GM12878 (cell line): ENCODE data around the gene SHROOM3. TPM values are rescaled to one million over a fixed set of nuclear protein-coding genes. Genes with fewer than 3 reads are reported as not detected.

ENCODE experiments used
- ATAC-seq: fragments of 200-7000 bp; cut with Tn5 transposase; 3 replicates; pipeline ENCODE4 v1.9.1; 2020; ENCODE audit warnings: mild to moderate bottlenecking, moderate library complexity
- BruUV-seq: library from RNA; stranded (reverse); fragments of 400-500 nt; replicated peaks from 2 replicates; lab custom pipeline; 2021; lab: Mats Ljungman, UMichigan
- CTCF ChIA-PET: fragments of 300-600 bp; sonication (Branson Sonifier 250); formaldehyde crosslinking; extraction: SDS; loops from one replicate; lab custom pipeline; 2021; ENCODE audit warnings: inconsistent platforms; lab: Yijun Ruan, JAX
- POLR2A ChIA-PET: fragments of 350-600 bp; formaldehyde crosslinking; extraction: SDS; loops from one replicate; lab custom pipeline; 2021; ENCODE audit warnings: inconsistent platforms; lab: Charles Lee
- RAD21 ChIA-PET: fragments of 300-600 bp; sonication (Branson Sonifier 250); formaldehyde crosslinking; loops from one replicate; lab custom pipeline; 2023; ENCODE audit warnings: antibody characterized with exemption; ENCODE audit not compliant: unreplicated experiment; lab: Charles Lee
- SMC1A ChIA-PET: fragments of 300-600 bp; sonication (Branson Sonifier 250); formaldehyde crosslinking; loops from one replicate; lab custom pipeline; 2023; ENCODE audit not compliant: unreplicated experiment, uncharacterized antibody; lab: Charles Lee
- DNase-seq: peaks from one replicate; pipeline ENCODE4 v3.0.0-alpha.2; 2011; ENCODE audit warnings: low read depth, low spot score
- FAIRE-seq: peaks from 3 replicates; lab custom pipeline; 2011; peaks lifted over from hg19 to GRCh38; lab: Jason Lieb, UNC
- H2AFZ ChIP-seq: 2 replicates; pipeline ENCODE4 v1.6.0; 2011; ENCODE audit warnings: low read depth, low read length, control low read depth; ENCODE audit not compliant: control insufficient read depth
- H3K27ac ChIP-seq: 2 replicates; pipeline ENCODE4 v1.5.1; 2011; ENCODE audit warnings: control low read depth; ENCODE audit not compliant: control insufficient read depth, insufficient read depth
- H3K27me3 ChIP-seq, 2 experiments: replicated peaks in 1 of 2; 2 replicates each; pipeline versions ENCODE4 v1.6.0 to v1.6.1; 2011; ENCODE audit warnings: low read length in 1 of 2; ENCODE audit not compliant: control insufficient read depth in 2 of 2, insufficient read depth in 2 of 2
- H3K36me3 ChIP-seq, 2 experiments: 2 replicates each; pipeline ENCODE4 v1.5.1; 2011; ENCODE audit warnings: low read length in 1 of 2; ENCODE audit not compliant: control insufficient read depth in 2 of 2, insufficient read depth in 2 of 2
- H3K4me1 ChIP-seq: 2 replicates; pipeline ENCODE4 v1.6.1; 2011; ENCODE audit warnings: mild to moderate bottlenecking, low read length, moderate library complexity, mixed read lengths; ENCODE audit not compliant: control insufficient read depth, insufficient read depth
- H3K4me2 ChIP-seq: 2 replicates; pipeline ENCODE4 v1.6.0; 2011; ENCODE audit warnings: control low read depth; ENCODE audit not compliant: control insufficient read depth, insufficient read depth
- H3K4me3 ChIP-seq: fragments of 200-600 bp; sonication (generic); 2 replicates; pipeline ENCODE4 v1.5.1; 2016
- H3K79me2 ChIP-seq: 2 replicates; pipeline ENCODE4 v1.6.0; 2011; ENCODE audit warnings: low read length; ENCODE audit not compliant: control insufficient read depth, insufficient read depth
- H3K9ac ChIP-seq: 2 replicates; pipeline ENCODE4 v1.8.0; 2011; ENCODE audit warnings: low read length, control low read depth, mixed read lengths; ENCODE audit not compliant: control insufficient read depth, insufficient read depth
- H3K9me3 ChIP-seq: replicated peaks from 3 replicates; pipeline ENCODE4 v1.5.1; 2011; ENCODE audit warnings: mild to moderate bottlenecking, low read length; ENCODE audit not compliant: control insufficient read depth, insufficient read depth
- H4K20me1 ChIP-seq: 2 replicates; pipeline ENCODE4 v1.6.0; 2011; ENCODE audit not compliant: control insufficient read depth, insufficient read depth
- ATF7 ChIP-seq: fragments of 450-650 bp; IDR thresholded peaks from 2 replicates; pipeline ENCODE4 v1.6.1; 2016; ENCODE audit warnings: low read depth, mild to moderate bottlenecking
- EED ChIP-seq: sonication (generic); IDR thresholded peaks from 2 replicates; pipeline ENCODE4 v1.6.1; 2016; ENCODE audit warnings: antibody characterized with exemption, low read depth
- JUND ChIP-seq: IDR thresholded peaks from 2 replicates; pipeline ENCODE4 v1.6.1; 2012; ENCODE audit warnings: low read depth, mild to moderate bottlenecking, low read length, improper control_type of control experiment, moderate library complexity
- NFXL1 ChIP-seq: fragments of 450-650 bp; IDR thresholded peaks from 2 replicates; pipeline ENCODE4 v1.6.1; 2017; ENCODE audit warnings: antibody characterized with exemption, mild to moderate bottlenecking, borderline replicate concordance
- POLR2A ChIP-seq: IDR thresholded peaks from 2 replicates; pipeline ENCODE4 v1.6.1; 2011; ENCODE audit warnings: low read depth, mild to moderate bottlenecking, low read length
- RAD51 ChIP-seq: fragments of 450-650 bp; IDR thresholded peaks from 2 replicates; pipeline ENCODE4 v1.6.1; 2016; ENCODE audit warnings: moderate library complexity, mild to moderate bottlenecking, inconsistent platforms
- WGBS: methylation state at CpG from one replicate; pipeline ENCODE4 v1.1.6; 2016; ENCODE audit warnings: low lambda C conversion rate; ENCODE audit not compliant: insufficient replicate concordance, insufficient coverage; ENCODE audit errors: missing lambda C conversion rate; 5-methylcytosine and 5-hydroxymethylcytosine counted together
- in situ Hi-C: fragments of 300-500 bp; cut with MboI; formaldehyde crosslinking; loops from 9 replicates; pipeline ENCODE4 v1.14.3; 2018; ENCODE audit warnings: mixed read lengths
- intact Hi-C: fragments of 100-400 bp; cut with micrococcal nuclease; formaldehyde crosslinking; loops from one replicate; pipeline ENCODE4 v1.14.2; 2022; ENCODE audit not compliant: unreplicated experiment
- polyA plus RNA-seq, 11 experiments: library from polyadenylated mRNA; depleted of rRNA in 4 of 11; unstranded in 6 of 11; stranded (reverse) in 5 of 11; fragments of >200 nt; fragmentation: Nextera tagmentation in 4 of 11; fragmentation: Illumina TruSeq in 1 of 11; extraction: Ambion mirVana in 4 of 11; extraction: Trizol in 1 of 11; gene quantifications; 1 replicate in 1 of 11; 2 replicates in 10 of 11; pipeline versions ENCODE4 v1.2.1 to v1.2.3, GENCODE V29; 2011 to 2016; ENCODE audit warnings: inconsistent platforms in 2 of 11, missing spikeins in 2 of 11, low read depth in 1 of 11
- total RNA-seq, 4 experiments: library from RNA; depleted of rRNA in 3 of 4; stranded (reverse); fragments of >200 nt in 3 of 4; fragmentation: Illumina TruSeq in 1 of 4; extraction: Trizol in 1 of 4; gene quantifications; 2 replicates each; pipeline versions ENCODE4 v1.2.1 to v1.2.3, GENCODE V29; 2013 to 2021

SHROOM3 gene
- total and polyA plus RNA-seq, 10 of the 15 experiments (the other 5 are each of a cell fraction or from before 2014, with no cell fraction given) = under 0.01 to 0.29 (median 0.08) TPM; not detected in 1

DNA sequence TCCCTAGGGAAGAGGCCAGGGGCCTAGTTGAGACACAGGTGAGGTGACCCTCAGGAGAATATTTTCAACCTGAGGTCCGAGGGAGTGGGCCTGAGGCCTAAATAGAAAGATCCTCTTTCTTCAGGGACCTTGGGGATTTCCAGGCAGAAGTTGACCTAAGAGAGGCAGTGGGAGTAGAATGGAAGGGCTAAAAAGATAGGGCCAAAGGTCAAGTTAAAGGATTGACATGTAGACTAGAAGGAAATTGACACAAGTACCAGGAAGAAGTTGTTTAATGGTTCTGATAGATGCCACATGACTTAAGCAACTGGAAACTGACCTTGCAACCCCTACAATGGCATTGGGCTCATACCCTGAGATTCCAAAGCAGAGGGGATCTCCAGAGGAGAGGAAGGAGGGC, 76.9 kb downstream of the SHROOM3 start:
- peaks cover 7% of the 10 kb centered on the region; the same call in 1 of the 2 replicates for H3K4me1 ChIP-seq
- WGBS = 0% methylated on average over 1 of the region's 1 CpG
- in situ Hi-C loops (loop anchor here (5.0 to 10.0 kb wide), 3 partner anchors 240 to 693 kb away; no protein-coding TSS in a partner anchor), intact Hi-C loops (loop anchor here (1.0 to 5.0 kb wide), 2 partner anchors 236 to 690 kb away; no protein-coding TSS in a partner anchor)
- H3K27ac ChIP-seq = no peak overlapping the region
- H4K20me1 ChIP-seq = no peaks in the 10 kb centered on the region
- ChIA-PET POLR2A (no interaction called here), RAD21 (no interaction called here), SMC1A (interaction anchor here (0.8 to 1.2 kb wide), 3 partner anchors 11 to 246 kb away, joined by 3 read pairs; no protein-coding TSS in a partner anchor), CTCF (interaction anchor here (0.6 to 1.3 kb wide), 2 partner anchors 81 to 476 kb away, joined by 3 to 4 read pairs; no protein-coding TSS in a partner anchor)
- BruUV-seq = no TSS peak
- FAIRE-seq = no peak
- no peak overlapping the region for H3K9ac ChIP-seq
- no peaks in the 10 kb centered on the region for H3K36me3 ChIP-seq
- TF ChIP-seq RAD51 (no peak), ATF7 (no peak)
- no peaks in the 10 kb centered on the region; a peak in 1 of 4 replicates for H3K27me3 ChIP-seq
- H3K9me3 ChIP-seq = no peaks in the 10 kb centered on the region; the same call in 2 of the 3 replicates
- H2AFZ ChIP-seq = no peak overlapping the region; the same call in 1 of the 2 replicates
- no peak overlapping the region for H3K4me3 ChIP-seq
- ATAC-seq = no peak
- no peak for DNase-seq
- no peaks in the 10 kb centered on the region for H3K79me2 ChIP-seq
- no peak overlapping the region for H3K4me2 ChIP-seq

DNA sequence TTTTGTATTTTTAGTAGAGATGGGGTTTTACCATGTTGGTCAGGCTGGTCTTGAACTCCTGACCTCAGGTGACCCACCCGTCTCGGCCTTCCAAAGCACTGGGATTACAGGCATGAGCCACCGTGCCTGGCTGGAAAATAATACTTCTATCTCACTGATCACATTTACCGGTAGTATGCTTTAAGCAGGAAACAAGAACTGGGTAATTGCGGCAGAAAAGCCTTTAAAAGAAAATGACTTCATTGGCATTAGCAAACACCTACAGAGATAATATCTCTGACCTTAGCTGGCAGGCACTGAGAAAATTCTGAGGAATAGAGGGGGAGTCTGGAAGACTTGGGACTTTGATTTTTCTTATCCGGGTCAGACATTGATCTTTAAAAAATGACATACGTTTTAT, 78.5 kb downstream of the SHROOM3 start:
- H3K27ac ChIP-seq = no peak overlapping the region
- BruUV-seq = no TSS peak
- intact Hi-C loops = loop anchor here (5.0 kb wide), 1 partner anchor 689 kb away; no protein-coding TSS in a partner anchor
- H3K4me2 ChIP-seq = no peak overlapping the region
- in situ Hi-C loops = loop anchor here (5.0 to 10.0 kb wide), 3 partner anchors 239 to 691 kb away; no protein-coding TSS in a partner anchor
- WGBS = 90% methylated on average over 7 of the region's 7 CpGs
- no peaks in the 10 kb centered on the region; a peak in 1 of 4 replicates for H3K27me3 ChIP-seq
- no peak overlapping the region for H3K4me3 ChIP-seq
- H4K20me1 ChIP-seq = no peaks in the 10 kb centered on the region
- H3K36me3 ChIP-seq = no peaks in the 10 kb centered on the region
- H3K4me1 ChIP-seq = peaks cover 7% of the 10 kb centered on the region; the same call in 1 of the 2 replicates
- no peak overlapping the region for H3K9ac ChIP-seq
- no peaks in the 10 kb centered on the region; the same call in 2 of the 3 replicates for H3K9me3 ChIP-seq
- TF ChIP-seq POLR2A = no peak
- no peak for TF ChIP-seq NFXL1
- TF ChIP-seq EED = no peak
- no peak for TF ChIP-seq JUND
- DNase-seq = no peak
- ATAC-seq = no peak
- POLR2A ChIA-PET = no interaction called here
- no peak overlapping the region for H2AFZ ChIP-seq
- CTCF ChIA-PET = interaction anchor here (0.9 to 1.0 kb wide), 2 partner anchors 9 to 510 kb away, joined by 3 read pairs; no protein-coding TSS in a partner anchor
- FAIRE-seq = no peak
- H3K79me2 ChIP-seq = no peaks in the 10 kb centered on the region
- SMC1A ChIA-PET = interaction anchor here (1.2 kb wide), 1 partner anchor 690 kb away, joined by 4 read pairs; no protein-coding TSS in a partner anchor
- RAD21 ChIA-PET = no interaction called here
